ENCODE results near the gene CRHR2.

The CRHR2 gene

DNA sequence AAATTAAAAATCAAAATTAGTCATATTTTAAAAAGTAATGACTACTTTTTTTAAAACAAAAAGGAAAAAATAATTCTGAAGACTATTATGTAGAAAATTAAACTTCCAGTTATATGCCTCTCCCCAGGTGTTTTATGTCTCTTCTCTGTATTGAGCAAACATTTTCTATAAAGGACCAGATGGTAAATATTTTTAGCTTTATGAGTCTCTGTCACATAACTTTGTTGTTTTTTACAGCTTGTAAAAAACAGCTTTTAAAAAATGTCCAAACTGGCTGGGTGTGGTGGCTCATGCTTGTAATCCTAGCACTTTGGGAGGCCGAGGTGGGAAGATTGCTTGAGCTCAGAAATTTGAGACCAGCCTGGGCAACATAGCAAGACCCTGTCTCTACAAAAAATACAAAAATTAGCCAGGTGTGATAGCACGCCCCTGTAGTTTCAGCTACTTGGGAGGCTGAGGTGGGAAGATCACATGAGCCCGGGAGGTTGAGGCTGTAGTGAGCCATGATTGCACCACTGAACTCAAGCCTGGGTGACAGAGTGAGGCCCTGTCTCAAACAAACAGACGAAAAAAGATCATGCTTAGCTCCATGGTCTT, 64.1 kb downstream of the CRHR2 start:
- DNase-seq (ENCODE audit: low read depth), result no peak

DNA sequence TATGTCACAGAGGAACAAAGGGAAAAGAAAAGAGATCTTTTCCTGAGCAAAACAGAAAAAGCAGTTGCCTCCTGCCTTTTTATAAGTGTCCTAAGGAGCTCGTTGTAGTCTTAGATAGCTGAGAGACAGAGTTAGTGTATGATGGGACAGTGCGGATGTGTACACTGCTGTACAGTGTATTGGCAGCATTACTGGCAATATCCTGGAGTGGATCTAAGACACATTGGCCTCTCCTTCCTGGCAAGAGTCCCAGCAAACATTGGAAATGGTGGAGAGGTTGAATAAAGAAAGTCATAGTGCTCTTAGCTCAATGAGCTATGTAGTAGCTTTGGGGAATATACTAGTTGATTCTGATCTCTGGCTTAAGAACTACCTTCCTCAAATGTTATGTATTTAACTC, 64.9 kb downstream of the CRHR2 start:
- DNase-seq (ENCODE audit: low read depth), result no peak

DNA sequence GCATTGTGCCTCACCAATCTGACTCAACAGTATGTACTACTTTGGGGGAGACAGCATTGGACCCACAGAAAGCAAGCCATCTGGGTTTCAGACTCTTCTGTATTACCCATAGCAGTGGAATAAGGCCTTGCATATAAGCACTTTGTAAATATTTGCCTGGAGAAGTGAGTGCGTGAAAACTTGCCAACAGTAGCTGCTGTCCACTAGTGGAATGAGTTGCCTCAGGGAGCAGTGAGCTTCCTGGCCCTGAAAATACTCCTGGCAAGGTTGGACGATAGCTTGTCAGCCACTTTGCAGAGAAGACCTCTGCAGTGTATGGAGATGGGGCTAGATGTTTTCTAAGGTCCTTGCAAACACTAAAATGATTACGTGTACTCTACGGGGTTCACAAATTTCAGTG, 65.9 kb downstream of the CRHR2 start:
- no peak for DNase-seq (ENCODE audit: low read depth)

DNA sequence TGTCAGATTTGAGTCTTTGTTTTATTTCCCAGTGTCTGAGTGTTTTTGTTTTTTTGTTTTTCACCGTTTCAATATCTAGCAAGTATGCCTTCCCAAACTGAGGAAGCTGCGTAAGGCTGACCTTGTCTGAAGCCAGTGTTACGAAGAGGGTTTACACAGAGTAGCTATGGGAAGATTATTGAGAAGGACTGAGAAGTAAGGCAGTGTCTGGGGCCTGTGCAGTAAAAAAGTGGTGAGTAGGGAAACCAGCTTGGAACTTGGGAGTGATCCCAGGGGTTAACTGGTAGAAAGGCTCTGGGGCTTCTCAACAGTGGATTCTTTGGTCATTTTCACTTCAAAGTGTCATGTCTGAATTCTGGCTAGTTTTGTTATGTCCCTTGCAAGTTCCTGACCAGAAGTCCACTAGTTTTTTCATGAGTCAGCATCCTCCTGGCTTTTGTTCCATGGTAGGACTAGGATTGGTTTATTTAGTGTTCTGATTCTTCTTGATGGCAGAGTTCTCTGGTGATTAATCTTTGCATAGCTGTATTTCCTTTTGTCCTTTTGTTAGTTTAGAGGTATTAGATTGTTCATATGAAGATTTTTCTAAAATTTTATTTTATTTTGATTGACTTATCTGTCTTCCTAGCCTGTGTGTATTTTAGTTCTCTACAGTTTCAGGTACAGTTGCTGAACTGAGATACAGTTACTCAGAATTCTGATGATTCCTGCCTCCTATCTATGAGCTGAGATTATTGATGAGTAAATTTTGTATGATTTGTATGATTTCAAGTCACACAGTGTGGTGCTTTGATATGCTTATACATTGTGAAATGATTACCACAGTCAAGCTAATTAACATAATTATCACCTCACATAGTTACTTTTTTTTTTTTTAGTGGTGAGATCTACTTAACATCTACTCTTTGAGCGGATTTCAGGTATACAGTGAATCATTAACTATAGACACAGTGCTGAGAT, 68.6 kb downstream of the CRHR2 start:
- DNase-seq (ENCODE audit: low read depth), result no peak

DNA sequence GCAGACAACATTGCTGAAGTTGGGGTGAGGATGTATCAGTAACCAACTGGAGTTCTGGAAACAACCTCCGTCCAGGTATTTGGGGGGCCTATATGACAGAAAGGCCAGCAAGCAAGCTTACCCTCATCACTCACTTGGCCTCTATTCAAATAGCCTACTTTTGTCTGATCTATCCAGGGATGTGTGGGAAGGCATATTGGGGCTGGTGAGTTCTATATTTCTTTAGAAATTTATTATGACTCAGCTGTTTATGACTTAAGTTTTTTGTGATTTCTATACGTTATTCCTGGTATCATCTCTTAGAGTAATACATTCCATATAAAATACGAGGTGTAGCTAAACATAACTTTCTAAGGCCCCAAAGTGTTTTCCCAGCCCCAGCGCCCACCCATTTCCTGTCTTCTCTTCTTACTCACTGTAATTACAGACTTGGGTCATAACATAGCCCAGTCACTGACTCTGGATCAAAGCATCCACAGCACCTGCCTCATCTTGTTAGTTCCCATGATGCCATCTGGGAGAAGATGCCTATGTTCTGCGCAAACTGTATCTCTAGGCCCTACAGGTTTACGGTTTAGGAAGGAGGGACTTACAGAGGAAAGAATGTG, 69.5 kb downstream of the CRHR2 start:
- DNase-seq (ENCODE audit: low read depth), result no peak

DNA sequence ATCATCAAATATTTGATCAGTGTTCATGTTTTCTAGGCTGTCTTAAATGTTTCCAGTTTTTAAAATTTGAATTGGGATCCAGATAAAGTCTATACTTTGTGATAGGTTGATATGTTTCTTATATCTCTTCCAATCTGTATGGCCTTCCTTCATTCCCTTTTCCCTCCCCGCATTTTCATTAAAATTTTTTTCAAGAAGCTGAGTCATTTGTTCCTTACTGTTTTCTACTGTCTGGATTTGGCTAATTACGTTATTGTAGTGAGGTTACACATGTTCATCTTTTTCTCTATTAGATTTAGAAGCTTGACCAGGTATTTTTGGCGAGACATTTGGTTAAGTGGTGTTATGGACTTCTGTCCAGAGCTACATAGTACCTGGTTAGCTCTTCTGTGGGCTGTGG, 76.4 kb downstream of the CRHR2 start:
- DNase-seq (ENCODE audit: low read depth), result no peak

DNA sequence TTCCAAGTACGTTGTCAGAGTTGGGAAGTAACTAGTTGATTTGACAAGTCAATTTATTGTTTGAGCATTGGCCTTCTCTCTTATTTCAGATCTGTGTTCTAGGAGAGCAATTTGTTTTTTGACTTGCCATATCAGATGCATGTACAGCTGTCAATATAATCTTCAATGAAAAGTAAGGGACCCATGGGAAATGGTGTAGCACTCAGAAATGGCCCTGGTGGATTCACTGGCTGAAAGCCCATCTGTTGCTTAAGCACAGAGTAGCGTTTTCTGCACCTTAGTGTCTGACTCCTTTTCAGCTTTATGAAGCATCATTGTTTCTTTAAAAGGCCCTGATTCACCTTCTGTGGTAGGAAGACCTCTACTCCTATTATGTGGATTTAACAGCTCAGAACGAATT, 77.4 kb downstream of the CRHR2 start:
- DNase-seq (ENCODE audit: low read depth), result no peak
